VCaP (cell line): ENCODE measurements around the gene CEP70.

ENCODE experiments used
- H3K27ac ChIP-seq: fragments of 450-650 bp; 2 replicates; pipeline ENCODE4 v1.5.1; 2017
- TF ChIP-seq, protein P1 (sequence below): fragments of 450-650 bp; conservative IDR thresholded peaks from 2 replicates; pipeline ENCODE4 v1.5.1; 2017; ENCODE audit warnings: mild to moderate bottlenecking, moderate library complexity

Gene CEP70

GRCh38 chr3:138470687-138471086, 123.4 kb downstream of the CEP70 start:
- H3K27ac ChIP-seq, result no peak overlapping the region

DNA sequence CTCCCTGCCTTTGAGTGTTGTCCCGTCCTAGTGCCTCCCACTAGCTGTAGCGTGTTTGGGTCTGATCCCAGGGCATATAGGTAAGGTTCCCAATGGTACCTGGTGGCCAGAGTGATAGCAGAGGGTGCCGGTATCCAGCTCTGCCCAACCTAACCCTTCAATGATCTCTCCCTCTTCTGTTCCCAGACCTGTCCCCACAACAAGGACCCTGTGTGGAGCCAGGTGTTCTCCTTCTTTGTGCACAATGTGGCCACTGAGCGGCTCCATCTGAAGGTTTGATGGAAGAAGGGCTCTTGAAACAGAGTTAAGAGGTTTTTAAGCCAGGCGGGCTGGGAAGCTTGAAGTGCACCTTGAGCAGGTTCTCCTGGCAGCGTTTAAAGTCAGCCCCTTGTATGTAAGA, 124.2 kb downstream of the CEP70 start:
- no peak overlapping the region for H3K27ac ChIP-seq
- TF ChIP-seq, protein P1, sequence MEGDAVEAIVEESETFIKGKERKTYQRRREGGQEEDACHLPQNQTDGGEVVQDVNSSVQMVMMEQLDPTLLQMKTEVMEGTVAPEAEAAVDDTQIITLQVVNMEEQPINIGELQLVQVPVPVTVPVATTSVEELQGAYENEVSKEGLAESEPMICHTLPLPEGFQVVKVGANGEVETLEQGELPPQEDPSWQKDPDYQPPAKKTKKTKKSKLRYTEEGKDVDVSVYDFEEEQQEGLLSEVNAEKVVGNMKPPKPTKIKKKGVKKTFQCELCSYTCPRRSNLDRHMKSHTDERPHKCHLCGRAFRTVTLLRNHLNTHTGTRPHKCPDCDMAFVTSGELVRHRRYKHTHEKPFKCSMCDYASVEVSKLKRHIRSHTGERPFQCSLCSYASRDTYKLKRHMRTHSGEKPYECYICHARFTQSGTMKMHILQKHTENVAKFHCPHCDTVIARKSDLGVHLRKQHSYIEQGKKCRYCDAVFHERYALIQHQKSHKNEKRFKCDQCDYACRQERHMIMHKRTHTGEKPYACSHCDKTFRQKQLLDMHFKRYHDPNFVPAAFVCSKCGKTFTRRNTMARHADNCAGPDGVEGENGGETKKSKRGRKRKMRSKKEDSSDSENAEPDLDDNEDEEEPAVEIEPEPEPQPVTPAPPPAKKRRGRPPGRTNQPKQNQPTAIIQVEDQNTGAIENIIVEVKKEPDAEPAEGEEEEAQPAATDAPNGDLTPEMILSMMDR, result no peak

More at GRCh38 chr3:138470687-138471086, 123.4 kb downstream of the CEP70 start:
- TF ChIP-seq, protein P1, result no peak

DNA sequence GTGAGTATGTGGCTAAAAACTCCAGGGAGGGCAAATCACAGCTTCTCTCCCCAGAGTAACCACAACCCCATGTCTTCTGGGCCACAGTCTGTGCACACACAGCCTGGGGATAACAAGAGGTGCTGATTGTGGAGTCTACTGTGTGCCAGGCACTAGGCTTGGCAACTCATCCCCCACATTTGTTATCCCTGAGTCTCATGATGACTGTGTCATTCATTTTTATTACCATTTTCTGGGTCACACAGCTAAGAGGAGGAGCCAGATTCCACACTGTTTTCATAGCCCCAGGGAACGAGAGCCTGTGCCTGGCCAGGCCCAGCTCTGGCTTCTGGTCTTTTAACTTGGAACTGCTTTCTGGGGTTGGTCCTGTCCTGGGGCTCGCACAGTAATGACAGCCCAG, 125.2 kb downstream of the CEP70 start:
- TF ChIP-seq, protein P1, result no peak
- H3K27ac ChIP-seq, result no peak overlapping the region

- TF ChIP-seq, protein P1, result no peak
Measured at GRCh38 chr3:138468451-138468850, 125.6 kb downstream of the CEP70 start.

GRCh38 chr3:138467931-138468330, 126.1 kb downstream of the CEP70 start:
- H3K27ac ChIP-seq, result no peak overlapping the region
- TF ChIP-seq, protein P1, result no peak

More at GRCh38 chr3:138468451-138468850, 125.6 kb downstream of the CEP70 start:
- no peak overlapping the region for H3K27ac ChIP-seq

DNA sequence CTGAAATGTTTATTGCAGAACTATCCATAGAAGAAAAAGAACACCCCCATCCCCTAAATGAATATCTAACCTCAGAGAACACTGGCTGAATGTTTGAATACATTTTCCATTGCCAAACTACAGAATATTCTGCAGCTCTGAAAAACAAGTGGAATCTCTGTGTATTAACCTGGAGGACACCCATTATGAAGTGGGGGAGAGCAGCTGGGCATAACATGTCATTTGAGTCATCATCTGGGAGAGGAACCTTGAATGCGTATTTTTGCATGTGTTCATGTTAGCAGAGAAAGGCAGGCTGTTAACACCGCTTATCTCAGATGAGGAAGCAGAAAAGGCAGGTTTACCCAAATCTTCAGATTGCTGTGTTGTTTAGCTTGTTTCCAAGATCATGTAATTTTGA, 128.1 kb downstream of the CEP70 start:
- H3K27ac ChIP-seq, result no peak overlapping the region
- TF ChIP-seq, protein P1, result no peak

- H3K27ac ChIP-seq, result no peak overlapping the region
- TF ChIP-seq, protein P1, result no peak
Measured at GRCh38 chr3:138465451-138465850, 128.6 kb downstream of the CEP70 start.
